Neural cell (in vitro differentiated cells): Measurements from ENCODE around the gene WNT6.

ENCODE experiments used
- EP300 ChIP-seq: fragments of 450-650 bp; conservative IDR thresholded peaks from 2 replicates; pipeline ENCODE4 v1.6.1; 2014; ENCODE audit warnings: antibody characterized with exemption, mild to moderate bottlenecking, moderate library complexity; ENCODE audit not compliant: poor library complexity, severe bottlenecking
- EZH2 ChIP-seq: fragments of 200-600, 300-800 bp; shearing (Covaris generic), sonication (generic); IDR thresholded peaks from 2 replicates; pipeline ENCODE4 v1.6.1; 2014; ENCODE audit warnings: antibody characterized with exemption, low read length, borderline replicate concordance, mild to moderate bottlenecking; ENCODE audit not compliant: insufficient read depth, poor library complexity, severe bottlenecking
- MXI1 ChIP-seq: fragments of 450-650 bp; conservative IDR thresholded peaks from 2 replicates; pipeline ENCODE4 v1.6.1; 2014; ENCODE audit warnings: antibody characterized with exemption, mild to moderate bottlenecking; ENCODE audit not compliant: poor library complexity, severe bottlenecking
- POLR2AphosphoS5 ChIP-seq: IDR thresholded peaks from 2 replicates; pipeline ENCODE4 v1.6.1; 2012
- RAD21 ChIP-seq: fragments of 450-650 bp; conservative IDR thresholded peaks from 2 replicates; pipeline ENCODE4 v1.6.1; 2014; ENCODE audit warnings: antibody characterized with exemption, mild to moderate bottlenecking, moderate library complexity
- TAF1 ChIP-seq: IDR thresholded peaks from 2 replicates; pipeline ENCODE4 v1.6.1; 2012; ENCODE audit warnings: low read depth
- TF ChIP-seq, protein P1 (sequence below): fragments of 450-650 bp; IDR thresholded peaks from 2 replicates; pipeline ENCODE4 v1.5.1; 2014; ENCODE audit warnings: antibody characterized with exemption, mild to moderate bottlenecking, moderate library complexity; ENCODE audit not compliant: poor library complexity, severe bottlenecking
- TF ChIP-seq, protein P2 (sequence below): IDR thresholded peaks from 2 replicates; pipeline ENCODE4 v1.6.1; 2012; ENCODE audit warnings: borderline replicate concordance

DNA sequence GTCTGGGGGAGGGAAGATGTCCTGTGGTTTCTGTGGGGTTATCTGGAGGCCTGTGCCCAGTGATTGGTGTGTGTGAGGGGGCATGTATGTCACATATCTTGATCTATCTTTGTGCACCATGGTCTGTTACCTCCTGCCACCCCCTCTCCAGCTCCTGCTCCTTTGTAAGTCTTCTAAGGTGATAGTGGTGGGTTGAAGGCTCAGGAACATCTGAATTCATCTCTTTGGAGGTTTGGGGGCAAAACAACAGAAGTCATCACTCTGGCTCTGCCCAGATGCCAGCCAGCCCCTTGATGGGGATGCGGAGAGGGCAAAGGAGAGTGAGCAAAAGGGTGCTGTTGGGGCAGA, 2.7 kb upstream of the WNT6 start:
- no peak for TF ChIP-seq EZH2
- no peak for TF ChIP-seq TAF1
- TF ChIP-seq, protein P1, sequence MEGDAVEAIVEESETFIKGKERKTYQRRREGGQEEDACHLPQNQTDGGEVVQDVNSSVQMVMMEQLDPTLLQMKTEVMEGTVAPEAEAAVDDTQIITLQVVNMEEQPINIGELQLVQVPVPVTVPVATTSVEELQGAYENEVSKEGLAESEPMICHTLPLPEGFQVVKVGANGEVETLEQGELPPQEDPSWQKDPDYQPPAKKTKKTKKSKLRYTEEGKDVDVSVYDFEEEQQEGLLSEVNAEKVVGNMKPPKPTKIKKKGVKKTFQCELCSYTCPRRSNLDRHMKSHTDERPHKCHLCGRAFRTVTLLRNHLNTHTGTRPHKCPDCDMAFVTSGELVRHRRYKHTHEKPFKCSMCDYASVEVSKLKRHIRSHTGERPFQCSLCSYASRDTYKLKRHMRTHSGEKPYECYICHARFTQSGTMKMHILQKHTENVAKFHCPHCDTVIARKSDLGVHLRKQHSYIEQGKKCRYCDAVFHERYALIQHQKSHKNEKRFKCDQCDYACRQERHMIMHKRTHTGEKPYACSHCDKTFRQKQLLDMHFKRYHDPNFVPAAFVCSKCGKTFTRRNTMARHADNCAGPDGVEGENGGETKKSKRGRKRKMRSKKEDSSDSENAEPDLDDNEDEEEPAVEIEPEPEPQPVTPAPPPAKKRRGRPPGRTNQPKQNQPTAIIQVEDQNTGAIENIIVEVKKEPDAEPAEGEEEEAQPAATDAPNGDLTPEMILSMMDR, result no peak
- no peak for TF ChIP-seq POLR2AphosphoS5
- TF ChIP-seq EP300, result no peak
- no peak for TF ChIP-seq MXI1
- TF ChIP-seq, protein P2, sequence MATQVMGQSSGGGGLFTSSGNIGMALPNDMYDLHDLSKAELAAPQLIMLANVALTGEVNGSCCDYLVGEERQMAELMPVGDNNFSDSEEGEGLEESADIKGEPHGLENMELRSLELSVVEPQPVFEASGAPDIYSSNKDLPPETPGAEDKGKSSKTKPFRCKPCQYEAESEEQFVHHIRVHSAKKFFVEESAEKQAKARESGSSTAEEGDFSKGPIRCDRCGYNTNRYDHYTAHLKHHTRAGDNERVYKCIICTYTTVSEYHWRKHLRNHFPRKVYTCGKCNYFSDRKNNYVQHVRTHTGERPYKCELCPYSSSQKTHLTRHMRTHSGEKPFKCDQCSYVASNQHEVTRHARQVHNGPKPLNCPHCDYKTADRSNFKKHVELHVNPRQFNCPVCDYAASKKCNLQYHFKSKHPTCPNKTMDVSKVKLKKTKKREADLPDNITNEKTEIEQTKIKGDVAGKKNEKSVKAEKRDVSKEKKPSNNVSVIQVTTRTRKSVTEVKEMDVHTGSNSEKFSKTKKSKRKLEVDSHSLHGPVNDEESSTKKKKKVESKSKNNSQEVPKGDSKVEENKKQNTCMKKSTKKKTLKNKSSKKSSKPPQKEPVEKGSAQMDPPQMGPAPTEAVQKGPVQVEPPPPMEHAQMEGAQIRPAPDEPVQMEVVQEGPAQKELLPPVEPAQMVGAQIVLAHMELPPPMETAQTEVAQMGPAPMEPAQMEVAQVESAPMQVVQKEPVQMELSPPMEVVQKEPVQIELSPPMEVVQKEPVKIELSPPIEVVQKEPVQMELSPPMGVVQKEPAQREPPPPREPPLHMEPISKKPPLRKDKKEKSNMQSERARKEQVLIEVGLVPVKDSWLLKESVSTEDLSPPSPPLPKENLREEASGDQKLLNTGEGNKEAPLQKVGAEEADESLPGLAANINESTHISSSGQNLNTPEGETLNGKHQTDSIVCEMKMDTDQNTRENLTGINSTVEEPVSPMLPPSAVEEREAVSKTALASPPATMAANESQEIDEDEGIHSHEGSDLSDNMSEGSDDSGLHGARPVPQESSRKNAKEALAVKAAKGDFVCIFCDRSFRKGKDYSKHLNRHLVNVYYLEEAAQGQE, result no peak
- no peak for TF ChIP-seq RAD21
